GM23338 (cell line): ENCODE data around the gene NPHP4. TPM values are rescaled to one million over a fixed set of nuclear protein-coding genes. Genes with fewer than 3 reads are reported as not detected.

Source experiments
- ATAC-seq: fragments of 200-7000 bp; cut with Tn5 transposase; 3 replicates; pipeline ENCODE4 v1.9.1; 2020
- DNase-seq: peaks from one replicate; pipeline ENCODE4 v3.0.0-alpha.2; 2015; ENCODE audit warnings: low spot score
- H2AFZ ChIP-seq: fragments of 200-600 bp; sonication (generic); 2 replicates; pipeline ENCODE4 v1.8.0; 2016; ENCODE audit warnings: antibody characterized with exemption, mild to moderate bottlenecking, moderate library complexity
- H3F3A ChIP-seq: fragments of 200-600 bp; sonication (generic); replicated peaks from 2 replicates; pipeline ENCODE4 v1.8.0; 2017; ENCODE audit warnings: antibody characterized with exemption, mixed run types, low read depth
- H3K27ac ChIP-seq: fragments of 200-600 bp; sonication (generic); 2 replicates; pipeline ENCODE4 v1.6.1; 2016; ENCODE audit warnings: low read depth
- H3K27me3 ChIP-seq: fragments of 200-600 bp; sonication (generic); 2 replicates; pipeline ENCODE4 v1.8.0; 2016; ENCODE audit warnings: mild to moderate bottlenecking, mixed run types, moderate library complexity; ENCODE audit not compliant: insufficient read depth
- H3K36me3 ChIP-seq: fragments of 200-600 bp; sonication (generic); 2 replicates; pipeline ENCODE4 v1.8.0; 2016; ENCODE audit warnings: mild to moderate bottlenecking; ENCODE audit not compliant: insufficient read depth
- H3K4me1 ChIP-seq: fragments of 200-600 bp; sonication (generic); 2 replicates; pipeline ENCODE4 v1.8.0; 2016; ENCODE audit warnings: mild to moderate bottlenecking, moderate library complexity; ENCODE audit not compliant: insufficient read depth
- H3K4me2 ChIP-seq: fragments of 200-600 bp; sonication (generic); 2 replicates; pipeline ENCODE4 v1.7.1; 2017; ENCODE audit warnings: mixed run types
- H3K4me3 ChIP-seq: fragments of 200-600 bp; sonication (generic); 2 replicates; pipeline ENCODE4 v1.6.1; 2016; ENCODE audit warnings: mixed run types
- H3K79me2 ChIP-seq: fragments of 200-600 bp; sonication (generic); replicated peaks from 2 replicates; pipeline ENCODE4 v1.8.0; 2017; ENCODE audit warnings: mild to moderate bottlenecking; ENCODE audit not compliant: insufficient read depth
- H3K9me2 ChIP-seq: fragments of 200-600 bp; sonication (generic); 2 replicates; pipeline ENCODE4 v1.8.0; 2017; ENCODE audit not compliant: insufficient read depth
- H4K20me1 ChIP-seq: fragments of 200-600 bp; sonication (generic); replicated peaks from 2 replicates; pipeline ENCODE4 v1.8.0; 2017; ENCODE audit warnings: mild to moderate bottlenecking; ENCODE audit not compliant: insufficient read depth
- H3K27ac Mint-ChIP-seq: 2 replicates; pipeline ENCODE4 v1.8.0; 2020; ENCODE audit warnings: inconsistent platforms, mild to moderate bottlenecking, moderate library complexity, mixed read lengths
- H3K27me3 Mint-ChIP-seq: 3 replicates; pipeline ENCODE4 v1.8.0; 2022; ENCODE audit warnings: low read depth, mild to moderate bottlenecking, moderate library complexity, mixed read lengths, inconsistent platforms; ENCODE audit not compliant: insufficient read depth, poor library complexity
- H3K36me3 Mint-ChIP-seq: 3 replicates; pipeline ENCODE4 v1.8.0; 2021; ENCODE audit warnings: low read depth, mild to moderate bottlenecking, inconsistent platforms, moderate library complexity, mixed read lengths
- H3K4me1 Mint-ChIP-seq: 3 replicates; pipeline ENCODE4 v1.8.0; 2020; ENCODE audit warnings: mild to moderate bottlenecking, inconsistent platforms, mixed read lengths
- H3K4me3 Mint-ChIP-seq: 3 replicates; pipeline ENCODE4 v1.8.0; 2021; ENCODE audit warnings: moderate library complexity, mild to moderate bottlenecking, inconsistent platforms, mixed read lengths
- H3K9me3 Mint-ChIP-seq: 3 replicates; pipeline ENCODE4 v1.8.0; 2020; ENCODE audit warnings: moderate library complexity, mild to moderate bottlenecking, inconsistent platforms, mixed read lengths
- CTCF ChIP-seq, 2 experiments: fragments of 200-600 bp in 1 of 2; sonication (generic) in 1 of 2; conservative IDR thresholded peaks; 2 replicates each; pipeline versions ENCODE4 v1.5.1 to v1.6.1; 2016 to 2017; ENCODE audit warnings: antibody characterized with exemption in 2 of 2, low read depth in 2 of 2, mild to moderate bottlenecking in 2 of 2, moderate library complexity in 1 of 2
- EZH2 ChIP-seq: fragments of 200-600 bp; sonication (generic); IDR thresholded peaks from one replicate; pipeline ENCODE4 v1.8.0; 2017; ENCODE audit warnings: antibody characterized with exemption, mild to moderate bottlenecking, low read depth; ENCODE audit not compliant: unreplicated experiment
- NANOG ChIP-seq: IDR thresholded peaks from 2 replicates; pipeline ENCODE4 v1.6.1; 2016; ENCODE audit warnings: antibody characterized with exemption, borderline replicate concordance
- ZNF331 ChIP-seq: fragments of 250-450 bp; sonication (Bioruptor Pico); IDR thresholded peaks from 2 replicates; pipeline ENCODE4 v1.5.0; 2020; ENCODE audit warnings: low read depth, mild to moderate bottlenecking, moderate library complexity
- ZNF462 ChIP-seq: fragments of 250-450 bp; sonication (Bioruptor Pico); IDR thresholded peaks from 2 replicates; pipeline ENCODE4 v1.5.0; 2020; ENCODE audit warnings: mild to moderate bottlenecking, moderate library complexity
- polyA plus RNA-seq: library from polyadenylated mRNA; unstranded; fragments of >200 nt; fragmentation: Nextera tagmentation; extraction: Ambion mirVana; gene quantifications from 2 replicates; pipeline ENCODE4 v1.2.1, GENCODE V29; 2016
- total RNA-seq: library from RNA; depleted of rRNA; stranded (reverse); fragments of >200 nt; shearing (Covaris generic); gene quantifications from 2 replicates; pipeline ENCODE4 v1.2.3, GENCODE V29; 2014

NPHP4 gene
- total and polyA plus RNA-seq, 2 experiments from 2014 or later: 2.5 to 12.4 TPM

- H3K79me2 ChIP-seq: no peaks in the 10 kb centered on the region
- H3K4me1 ChIP-seq: no peaks in the 10 kb centered on the region; the same call in 1 of the 2 replicates
- no peaks in the 10 kb centered on the region for H4K20me1 ChIP-seq
- no peaks in the 10 kb centered on the region for H3K9me2 ChIP-seq
- no peak overlapping the region for H3K4me2 ChIP-seq
- TF ChIP-seq CTCF (conservative IDR thresholded peaks at IDR 0.05; ENCODE audit: low read depth in 2 of 2): no peak
- TF ChIP-seq EZH2: no peak
- TF ChIP-seq ZNF462 (CRISPR knock-in tag): no peak
- no peak for TF ChIP-seq ZNF331 (CRISPR knock-in tag)
- no peak for TF ChIP-seq NANOG
- Mint-ChIP-seq H3K36me3 (no peaks in the 10 kb centered on the region), H3K27me3 (peaks cover 13% of the 10 kb centered on the region), H3K4me1 (peaks cover 8% of the 10 kb centered on the region), H3K9me3 (no peaks in the 10 kb centered on the region), H3K27ac (no peak overlapping the region), H3K4me3 (no peak overlapping the region)
- DNase-seq (no peak), ATAC-seq (no peak)
- no peak overlapping the region for H2AFZ ChIP-seq
- no peaks in the 10 kb centered on the region for H3K36me3 ChIP-seq
- no peaks in the 10 kb centered on the region for H3K27me3 ChIP-seq
- H3F3A ChIP-seq: no peaks in the 10 kb centered on the region
- H3K4me3 ChIP-seq: no peak overlapping the region
- H3K27ac ChIP-seq: no peak overlapping the region
These were observed 31.1 kb upstream of the NPHP4 start for GRCh38 chr1:6023346-6023745.
